Astrocyte (in vitro differentiated cells and primary cell): ENCODE data around the gene CHST15. TPM values are rescaled to one million over a fixed set of nuclear protein-coding genes. Genes with fewer than 3 reads are reported as not detected.

Experiments used
- DNase-seq: peaks from one replicate; pipeline ENCODE4 v3.0.0-alpha.2; 2010; ENCODE audit warnings: low read depth
- FAIRE-seq: peaks from 2 replicates; lab custom pipeline; 2011; peaks lifted over from hg19 to GRCh38; lab: Jason Lieb, UNC
- H2AFZ ChIP-seq: 2 replicates; pipeline ENCODE4 v1.6.0; 2012; ENCODE audit warnings: low read depth, low read length, inconsistent platforms
- H3K27ac ChIP-seq: 2 replicates; pipeline ENCODE4 v1.5.1; 2011; ENCODE audit warnings: low read depth, low read length, inconsistent platforms
- H3K27me3 ChIP-seq: 2 replicates; pipeline ENCODE4 v1.6.0; 2011; ENCODE audit warnings: low read length, inconsistent platforms; ENCODE audit not compliant: insufficient read depth
- H3K36me3 ChIP-seq: 2 replicates; pipeline ENCODE4 v1.5.1; 2011; ENCODE audit warnings: low read length, inconsistent platforms; ENCODE audit not compliant: insufficient read depth
- H3K4me1 ChIP-seq: 2 replicates; pipeline ENCODE4 v1.5.1; 2011; ENCODE audit warnings: low read length, inconsistent platforms; ENCODE audit not compliant: insufficient read depth
- H3K4me2 ChIP-seq: 2 replicates; pipeline ENCODE4 v1.6.0; 2012; ENCODE audit warnings: low read length, inconsistent platforms
- H3K4me3 ChIP-seq: 2 replicates; pipeline ENCODE4 v1.5.1; 2011; ENCODE audit warnings: low read depth, mild to moderate bottlenecking, low read length, inconsistent platforms; ENCODE audit not compliant: insufficient read depth
- H3K79me2 ChIP-seq: 2 replicates; pipeline ENCODE4 v1.6.0; 2012; ENCODE audit warnings: mild to moderate bottlenecking, low read length, inconsistent platforms; ENCODE audit not compliant: insufficient read depth
- H3K9ac ChIP-seq: 2 replicates; pipeline ENCODE4 v1.6.0; 2012; ENCODE audit warnings: mild to moderate bottlenecking, low read length, inconsistent platforms
- H3K9me3 ChIP-seq: 2 replicates; pipeline ENCODE4 v1.5.1; 2012; ENCODE audit warnings: low read depth, mild to moderate bottlenecking, low read length, inconsistent platforms; ENCODE audit not compliant: insufficient read depth
- H4K20me1 ChIP-seq: 2 replicates; pipeline ENCODE4 v1.6.0; 2012; ENCODE audit warnings: low read length, inconsistent platforms; ENCODE audit not compliant: insufficient read depth
- H3K27ac Mint-ChIP-seq: one replicate; pipeline ENCODE4 v1.8.0; 2021; ENCODE audit warnings: mild to moderate bottlenecking, mixed read lengths; ENCODE audit not compliant: unreplicated experiment
- H3K27me3 Mint-ChIP-seq: one replicate; pipeline ENCODE4 v1.8.0; 2021; ENCODE audit warnings: low read depth, mixed read lengths; ENCODE audit not compliant: unreplicated experiment
- H3K36me3 Mint-ChIP-seq: one replicate; pipeline ENCODE4 v1.8.0; 2021; ENCODE audit warnings: low read depth, mixed read lengths; ENCODE audit not compliant: unreplicated experiment
- H3K4me1 Mint-ChIP-seq: one replicate; pipeline ENCODE4 v1.8.0; 2021; ENCODE audit warnings: low read depth, mixed read lengths; ENCODE audit not compliant: unreplicated experiment
- H3K4me3 Mint-ChIP-seq: one replicate; pipeline ENCODE4 v1.8.0; 2021; ENCODE audit warnings: mild to moderate bottlenecking, moderate library complexity, mixed read lengths; ENCODE audit not compliant: unreplicated experiment
- H3K9me3 Mint-ChIP-seq: one replicate; pipeline ENCODE4 v1.8.0; 2021; ENCODE audit warnings: mild to moderate bottlenecking, mixed read lengths; ENCODE audit not compliant: unreplicated experiment
- EZH2 ChIP-seq: IDR thresholded peaks from 2 replicates; pipeline ENCODE4 v1.6.1; 2012; ENCODE audit warnings: mild to moderate bottlenecking, low read length, inconsistent platforms; ENCODE audit not compliant: insufficient read depth
- total RNA-seq: library from RNA; stranded (reverse); gene quantifications from 2 replicates; pipeline ENCODE4 v1.2.1, GENCODE V29; 2021
- TF ChIP-seq, protein P1 (sequence below): IDR thresholded peaks from 2 replicates; pipeline ENCODE4 v1.5.1; 2011; ENCODE audit warnings: low read depth, mild to moderate bottlenecking, inconsistent platforms, low read length, moderate library complexity; ENCODE audit not compliant: insufficient read depth

Gene CHST15
- total RNA-seq, 1 donor from 2014 or later = 20.6 TPM

DNA sequence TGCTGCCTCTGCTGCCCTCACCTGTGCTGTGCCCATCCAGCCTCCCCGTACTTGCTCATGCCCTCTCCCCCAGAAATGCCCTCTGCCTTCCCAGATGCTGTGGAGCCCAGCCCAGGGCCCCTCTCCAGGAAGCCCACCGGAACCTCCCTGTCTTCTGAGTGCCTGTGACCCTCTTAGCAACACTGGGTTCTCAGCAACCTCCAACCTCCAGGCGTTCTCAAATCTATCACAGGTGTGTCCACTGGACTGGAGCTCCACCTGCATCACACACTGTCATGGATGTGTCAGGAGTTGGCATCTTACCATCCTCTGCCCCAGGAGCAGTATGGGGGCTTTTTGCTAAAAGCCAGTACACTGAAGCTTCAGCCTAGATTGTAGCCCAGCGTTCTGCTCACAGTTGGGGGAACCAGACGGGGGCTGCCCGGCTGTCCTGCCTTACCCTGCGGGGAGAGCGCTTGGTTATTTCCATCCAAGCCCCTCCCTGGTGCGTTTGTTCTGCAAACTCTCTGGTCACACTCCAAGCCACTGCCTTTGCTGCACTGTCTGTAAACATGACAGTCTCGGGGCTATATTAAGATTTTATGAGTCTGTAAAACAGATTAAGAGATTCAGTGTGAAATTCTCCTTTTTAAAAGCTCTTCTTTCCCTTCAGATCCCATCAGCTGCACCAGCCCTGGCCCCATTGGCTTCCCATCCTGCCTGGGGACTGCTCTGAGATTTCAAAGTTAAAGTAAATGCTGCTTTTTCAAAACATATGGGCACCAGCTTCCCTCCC lies 130.5 kb downstream of the CHST15 start:
- Histone ChIP-seq H3K4me1 (no peaks in the 10 kb centered on the region), H2AFZ (no peak overlapping the region), H3K9ac (no peak overlapping the region), H3K4me2 (no peak overlapping the region), H3K27me3 (peaks cover 6% of the 10 kb centered on the region), H3K9me3 (no peaks in the 10 kb centered on the region), H3K27ac (no peak overlapping the region), H3K36me3 (no peaks in the 10 kb centered on the region), H4K20me1 (no peaks in the 10 kb centered on the region), H3K4me3 (no peak overlapping the region), H3K79me2 (no peaks in the 10 kb centered on the region)
- H3K27me3 Mint-ChIP-seq = peaks cover 52% of the 10 kb centered on the region
- no peak overlapping the region for H3K4me3 Mint-ChIP-seq
- peaks cover 8% of the 10 kb centered on the region for H3K4me1 Mint-ChIP-seq
- peaks cover 12% of the 10 kb centered on the region for H3K9me3 Mint-ChIP-seq
- TF ChIP-seq EZH2 = no peak
- TF ChIP-seq, protein P1, sequence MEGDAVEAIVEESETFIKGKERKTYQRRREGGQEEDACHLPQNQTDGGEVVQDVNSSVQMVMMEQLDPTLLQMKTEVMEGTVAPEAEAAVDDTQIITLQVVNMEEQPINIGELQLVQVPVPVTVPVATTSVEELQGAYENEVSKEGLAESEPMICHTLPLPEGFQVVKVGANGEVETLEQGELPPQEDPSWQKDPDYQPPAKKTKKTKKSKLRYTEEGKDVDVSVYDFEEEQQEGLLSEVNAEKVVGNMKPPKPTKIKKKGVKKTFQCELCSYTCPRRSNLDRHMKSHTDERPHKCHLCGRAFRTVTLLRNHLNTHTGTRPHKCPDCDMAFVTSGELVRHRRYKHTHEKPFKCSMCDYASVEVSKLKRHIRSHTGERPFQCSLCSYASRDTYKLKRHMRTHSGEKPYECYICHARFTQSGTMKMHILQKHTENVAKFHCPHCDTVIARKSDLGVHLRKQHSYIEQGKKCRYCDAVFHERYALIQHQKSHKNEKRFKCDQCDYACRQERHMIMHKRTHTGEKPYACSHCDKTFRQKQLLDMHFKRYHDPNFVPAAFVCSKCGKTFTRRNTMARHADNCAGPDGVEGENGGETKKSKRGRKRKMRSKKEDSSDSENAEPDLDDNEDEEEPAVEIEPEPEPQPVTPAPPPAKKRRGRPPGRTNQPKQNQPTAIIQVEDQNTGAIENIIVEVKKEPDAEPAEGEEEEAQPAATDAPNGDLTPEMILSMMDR = no peak
- FAIRE-seq = no peak
- no peak for DNase-seq
- H3K36me3 Mint-ChIP-seq = no peaks in the 10 kb centered on the region
- H3K27ac Mint-ChIP-seq = no peak overlapping the region

DNA sequence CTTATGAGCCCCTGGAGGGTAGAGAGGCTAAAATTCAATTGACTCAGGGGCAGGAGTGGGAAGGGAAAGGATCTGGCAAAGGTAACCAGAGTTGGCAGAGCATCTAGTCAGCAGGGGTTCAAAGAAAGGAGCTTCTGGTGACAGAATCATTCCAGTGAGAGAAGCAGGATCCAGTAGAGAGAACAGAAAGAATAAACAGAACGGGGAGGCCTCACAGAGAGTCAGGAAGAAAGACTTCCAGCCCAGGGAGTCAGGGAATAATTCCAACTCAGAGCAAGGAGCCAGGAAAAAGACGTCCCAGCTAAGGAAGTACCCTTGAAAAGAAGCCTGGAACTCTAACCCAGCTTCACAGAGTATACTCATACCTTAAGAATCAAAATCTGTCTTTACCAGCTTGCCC lies 135.2 kb downstream of the CHST15 start:
- H3K27ac ChIP-seq = no peak overlapping the region
- TF ChIP-seq, protein P1 = no peak
- TF ChIP-seq EZH2 = no peak
- H3K36me3 ChIP-seq = no peaks in the 10 kb centered on the region
- H3K9me3 Mint-ChIP-seq = peaks cover 12% of the 10 kb centered on the region
- no peak overlapping the region for H3K4me2 ChIP-seq
- no peak overlapping the region for H3K9ac ChIP-seq
- no peak overlapping the region for H3K4me3 Mint-ChIP-seq
- no peak overlapping the region for H2AFZ ChIP-seq
- no peaks in the 10 kb centered on the region for H4K20me1 ChIP-seq
- H3K4me3 ChIP-seq = no peak overlapping the region
- no peaks in the 10 kb centered on the region for H3K4me1 Mint-ChIP-seq
- no peak overlapping the region for H3K27ac Mint-ChIP-seq
- FAIRE-seq = no peak
- peaks cover under 1% of the 10 kb centered on the region for H3K27me3 ChIP-seq
- H3K4me1 ChIP-seq = no peaks in the 10 kb centered on the region
- no peak for DNase-seq
- H3K79me2 ChIP-seq = no peaks in the 10 kb centered on the region
- peaks cover 23% of the 10 kb centered on the region for H3K27me3 Mint-ChIP-seq
- no peaks in the 10 kb centered on the region for H3K36me3 Mint-ChIP-seq
- H3K9me3 ChIP-seq = no peaks in the 10 kb centered on the region

Other genes with a start within 250 kb of the CHST15 start
- gene CPXM2, start 201.8 kb downstream of the CHST15 start, total RNA-seq = 5.2 and 5.5 TPM in 2 replicates